ENCODE measurements around the gene CYP26C1.

- TF ChIP-seq CTCF (conservative IDR thresholded peaks at IDR 0.05; ENCODE audit: low read length) (no peak), EZH2phosphoT487 (IDR thresholded peaks at IDR 0.05; ENCODE audit: borderline replicate concordance, low read depth, low read length) (no peak)
These were observed 14.2 kb downstream of the CYP26C1 start for GRCh38 chr10:93074597-93075368.

Measured in OCI-LY7 (cell line).